T-cell (primary cell): ENCODE data around the gene ZDHHC7. TPM values are rescaled to one million over a fixed set of nuclear protein-coding genes. Genes with fewer than 3 reads are reported as not detected.

Experiments used
- ATAC-seq, 4 experiments: fragments of 200-7000 bp in 3 of 4; fragments of 150-1000 bp in 1 of 4; cut with Tn5 transposase; replicated peaks in 1 of 4; 1 replicate in 3 of 4; 2 replicates in 1 of 4; pipeline ENCODE4 v1.10.0; 2021; ENCODE audit warnings: moderate library complexity in 3 of 4, mild to moderate bottlenecking in 2 of 4, moderate number of reproducible peaks in 1 of 4
- CTCF ChIA-PET, 2 donors: fragments of 300-600 bp; sonication (Branson Sonifier 250); formaldehyde crosslinking; loops; one replicate each; lab custom pipeline; 2022; ENCODE audit warnings: antibody characterized with exemption in 2 of 2; lab: Charles Lee
- POLR2A ChIA-PET, 2 donors: fragments of 300-600 bp; sonication (Branson Sonifier 250); formaldehyde crosslinking; loops; one replicate each; lab custom pipeline; 2022; ENCODE audit warnings: antibody characterized with exemption in 2 of 2; lab: Charles Lee
- DNase-seq, 35 experiments: peaks; one replicate each; pipeline versions ENCODE4 v3.0.0 to v3.0.0-alpha.2; 2013 to 2023
- H3K27ac ChIP-seq: one replicate; pipeline ENCODE4 v1.5.1; 2013; ENCODE audit warnings: low read length
- H3K27me3 ChIP-seq, 2 experiments: replicated peaks in 1 of 2; 1 replicate in 1 of 2; 2 replicates in 1 of 2; pipeline versions ENCODE4 v1.6.1 to v1.7.0; 2013; ENCODE audit warnings: low read length in 1 of 2, mixed read lengths in 1 of 2; ENCODE audit not compliant: control insufficient read depth in 2 of 2, insufficient read depth in 2 of 2; ENCODE audit errors: extremely low read depth in 1 of 2
- H3K36me3 ChIP-seq, 2 donors: 1 replicate in 1 of 2; 2 replicates in 1 of 2; pipeline versions ENCODE4 v1.6.1 to v1.7.0; 2013; ENCODE audit warnings: low read length in 1 of 2; ENCODE audit not compliant: control insufficient read depth in 2 of 2, insufficient read depth in 1 of 2; ENCODE audit errors: extremely low read depth in 1 of 2
- H3K4me1 ChIP-seq, 2 experiments: 1 replicate in 1 of 2; 2 replicates in 1 of 2; pipeline versions ENCODE4 v1.6.1 to v1.7.0; 2013; ENCODE audit warnings: low read length in 2 of 2, mixed read lengths in 1 of 2; ENCODE audit not compliant: insufficient read depth in 2 of 2, control insufficient read depth in 1 of 2; ENCODE audit errors: extremely low read depth in 1 of 2
- H3K4me3 ChIP-seq, 2 donors: 1 replicate in 1 of 2; 2 replicates in 1 of 2; pipeline versions ENCODE4 v1.5.1 to v1.7.0; 2013; ENCODE audit warnings: mild to moderate bottlenecking in 2 of 2, low read length in 1 of 2, moderate library complexity in 1 of 2; ENCODE audit not compliant: control insufficient read depth in 1 of 2; ENCODE audit errors: extremely low read depth in 1 of 2
- H3K9me3 ChIP-seq: 2 replicates; pipeline ENCODE4 v1.7.0; 2013
- H3K27ac Mint-ChIP-seq, 2 donors: one replicate each; pipeline ENCODE4 v1.8.0; 2020 to 2021; ENCODE audit warnings: mild to moderate bottlenecking in 2 of 2, mixed read lengths in 2 of 2
- H3K27me3 Mint-ChIP-seq, 2 donors: one replicate each; pipeline ENCODE4 v1.8.0; 2021 to 2022; ENCODE audit warnings: mixed read lengths in 2 of 2
- H3K36me3 Mint-ChIP-seq: one replicate; pipeline ENCODE4 v1.8.0; 2021; ENCODE audit warnings: mixed read lengths
- H3K4me1 Mint-ChIP-seq, 3 donors: one replicate each; pipeline ENCODE4 v1.8.0; 2020 to 2022; ENCODE audit warnings: mixed read lengths in 3 of 3, mild to moderate bottlenecking in 1 of 3
- H3K4me3 Mint-ChIP-seq, 3 donors: one replicate each; pipeline ENCODE4 v1.8.0; 2020 to 2022; ENCODE audit warnings: mild to moderate bottlenecking in 3 of 3, mixed read lengths in 3 of 3, moderate library complexity in 3 of 3
- H3K9me3 Mint-ChIP-seq, 3 donors: one replicate each; pipeline ENCODE4 v1.8.0; 2020 to 2022; ENCODE audit warnings: mixed read lengths in 3 of 3
- WGBS: methylation state at CpG from one replicate; pipeline ENCODE4 v1.1.5; 2013; ENCODE audit warnings: missing lambda C conversion rate; ENCODE audit not compliant: insufficient coverage; 5-methylcytosine and 5-hydroxymethylcytosine counted together
- total RNA-seq, 35 experiments: library from RNA in 6 of 35; stranded (reverse) in 6 of 35; fragments of 120-200 nt in 1 of 35; gene quantifications; one replicate each; pipeline versions ENCODE4 v1.2.1 to v1.2.4 and lab custom pipeline; 2013 to 2026

The ZDHHC7 gene
- total RNA-seq, 5 donors from 2014 or later (not counting 1 experiment from before 2014, with no cell fraction given): 33.5 to 43.9 (median 38.7) TPM

DNA sequence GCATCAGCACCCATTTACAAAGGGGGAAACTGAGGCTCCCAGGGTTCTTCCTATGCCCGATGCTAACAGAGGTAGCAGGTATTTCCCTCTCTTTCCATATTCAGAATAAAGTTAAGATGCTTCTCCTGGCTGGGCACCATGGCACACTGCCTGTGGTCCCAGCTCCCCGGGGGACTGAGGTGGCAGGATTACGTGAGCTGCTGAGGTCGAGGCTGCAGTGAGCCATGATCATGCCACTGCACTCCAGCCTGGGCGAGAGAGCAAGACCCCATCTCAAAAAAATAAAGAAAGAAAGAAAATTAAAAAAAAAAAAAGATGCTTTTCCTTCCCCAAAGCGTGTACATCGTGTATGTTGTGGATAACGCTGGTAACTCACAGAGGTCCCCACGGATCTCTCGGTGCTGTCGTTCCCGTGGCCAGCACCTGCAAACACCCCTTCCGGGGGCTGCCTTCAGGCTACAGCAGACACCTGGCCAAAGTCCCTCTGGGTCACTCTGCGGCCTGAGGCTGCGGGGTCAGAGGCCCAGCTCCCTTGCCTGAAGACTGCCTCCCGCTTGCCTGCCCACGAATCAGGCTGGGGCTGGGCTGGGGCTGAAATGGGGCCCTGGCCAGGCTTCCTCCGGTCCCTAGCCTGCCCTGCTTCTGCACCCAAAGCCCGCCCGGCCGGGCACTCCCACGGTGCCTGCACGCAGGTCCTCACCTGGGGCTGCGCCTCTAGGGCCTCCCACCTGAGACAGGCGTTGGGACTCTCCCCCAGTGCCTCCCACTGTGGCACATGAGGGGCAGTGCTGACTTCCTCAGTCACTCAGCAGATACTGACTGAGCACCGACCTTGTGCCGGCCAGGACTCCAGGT, 63.1 kb downstream of the ZDHHC7 start:
- H3K27me3 Mint-ChIP-seq: peaks cover 3 to 6% of the 10 kb centered on the region in 2 donors
- H3K36me3 Mint-ChIP-seq: no peaks in the 10 kb centered on the region
- Histone ChIP-seq H3K4me3 (no peak overlapping the region), H3K27me3 (peaks cover 0 to 21% of the 10 kb centered on the region in 2 experiments), H3K27ac (no peak overlapping the region), H3K4me1 (peaks cover 0 to 19% of the 10 kb centered on the region in 2 experiments), H3K36me3 (no peaks in the 10 kb centered on the region), H3K9me3 (no peaks in the 10 kb centered on the region)
- DNase-seq (peak in 1 of 35 experiments; percentile 9), ATAC-seq (peak in 3 of 4 experiments; percentile 28 to 40 (median 36))
- 66% methylated on average over 17 of the region's 27 CpGs for WGBS
- H3K27ac Mint-ChIP-seq: no peak overlapping the region
- H3K4me3 Mint-ChIP-seq: no peak overlapping the region
- ChIA-PET CTCF (no interaction called here), POLR2A (no interaction called here)
- H3K9me3 Mint-ChIP-seq: no peaks in the 10 kb centered on the region
- H3K4me1 Mint-ChIP-seq: peaks cover 0 to 15% (median 7%) of the 10 kb centered on the region in 3 donors

DNA sequence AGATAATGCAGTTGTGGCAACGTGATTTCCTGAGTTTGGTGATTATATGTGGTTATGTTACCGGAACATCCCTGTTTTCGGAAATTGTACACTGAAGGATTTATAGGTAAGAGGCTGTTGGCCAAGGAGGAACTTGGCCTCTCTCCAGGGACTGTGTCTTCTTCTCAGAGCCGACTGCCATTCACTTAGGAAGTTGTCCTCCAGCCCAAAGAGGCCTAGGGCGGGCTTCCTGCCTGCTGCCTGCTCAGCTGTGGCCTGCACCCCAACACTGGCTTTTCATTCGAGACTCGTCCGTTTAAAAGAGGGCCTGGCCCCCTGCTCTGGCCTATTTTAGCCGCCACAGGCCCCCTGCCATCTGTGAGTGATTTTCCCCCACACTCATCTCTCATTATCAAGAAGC, 64.3 kb downstream of the ZDHHC7 start:
- no peaks in the 10 kb centered on the region for H3K9me3 ChIP-seq
- no peak overlapping the region for H3K27ac Mint-ChIP-seq
- 46% methylated on average over 9 of the region's 9 CpGs for WGBS
- no peaks in the 10 kb centered on the region for H3K36me3 ChIP-seq
- no peak overlapping the region for H3K27ac ChIP-seq
- H3K9me3 Mint-ChIP-seq: no peaks in the 10 kb centered on the region
- H3K36me3 Mint-ChIP-seq: no peaks in the 10 kb centered on the region
- peaks cover 6 to 7% of the 10 kb centered on the region in 2 donors for H3K27me3 Mint-ChIP-seq
- H3K27me3 ChIP-seq: peaks cover 0 to 21% of the 10 kb centered on the region in 2 experiments
- H3K4me1 Mint-ChIP-seq: peaks cover 0 to 11% (median 4%) of the 10 kb centered on the region in 3 donors
- peaks cover 0 to 15% of the 10 kb centered on the region in 2 experiments for H3K4me1 ChIP-seq
- DNase-seq (no peak), ATAC-seq (no peak)
- H3K4me3 Mint-ChIP-seq: no peak overlapping the region
- CTCF ChIA-PET: no interaction called here
- H3K4me3 ChIP-seq: no peak overlapping the region
- POLR2A ChIA-PET: no interaction called here

DNA sequence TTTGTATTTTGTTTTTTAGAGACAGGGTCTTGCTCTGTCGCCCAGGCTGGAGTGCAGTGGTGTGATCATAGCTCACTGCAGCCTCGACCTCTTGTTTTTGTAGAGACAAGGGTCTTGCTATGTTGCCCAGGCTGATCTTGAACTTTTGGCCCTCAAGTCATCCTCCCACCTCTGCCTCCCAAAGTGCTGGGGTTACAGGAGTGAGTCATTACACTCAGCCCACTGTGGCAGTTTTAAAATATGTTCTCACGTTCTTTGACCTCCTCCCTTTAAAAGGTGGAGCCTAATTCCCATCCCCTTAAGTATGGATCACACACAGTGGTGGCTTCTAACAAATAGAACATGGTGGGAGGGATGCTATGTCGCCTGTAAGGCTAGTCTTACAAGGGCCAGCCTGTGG, 67.7 kb downstream of the ZDHHC7 start:
- no peaks in the 10 kb centered on the region for H3K9me3 ChIP-seq
- Mint-ChIP-seq H3K36me3 (no peaks in the 10 kb centered on the region), H3K27me3 (peaks cover 6 to 14% of the 10 kb centered on the region in 2 donors), H3K4me3 (no peak overlapping the region), H3K4me1 (peaks cover 0 to 6% (median 0%) of the 10 kb centered on the region in 3 donors), H3K27ac (no peak overlapping the region), H3K9me3 (no peaks in the 10 kb centered on the region)
- H3K4me3 ChIP-seq: no peak overlapping the region
- no peak overlapping the region for H3K27ac ChIP-seq
- no peak for ATAC-seq
- ChIA-PET POLR2A (no interaction called here), CTCF (no interaction called here)
- 80% methylated on average over 2 of the region's 4 CpGs for WGBS
- H3K4me1 ChIP-seq: peaks cover 0 to 4% of the 10 kb centered on the region in 2 experiments
- no peaks in the 10 kb centered on the region for H3K36me3 ChIP-seq
- peaks cover 0 to 28% of the 10 kb centered on the region in 2 experiments for H3K27me3 ChIP-seq
- DNase-seq: no peak

DNA sequence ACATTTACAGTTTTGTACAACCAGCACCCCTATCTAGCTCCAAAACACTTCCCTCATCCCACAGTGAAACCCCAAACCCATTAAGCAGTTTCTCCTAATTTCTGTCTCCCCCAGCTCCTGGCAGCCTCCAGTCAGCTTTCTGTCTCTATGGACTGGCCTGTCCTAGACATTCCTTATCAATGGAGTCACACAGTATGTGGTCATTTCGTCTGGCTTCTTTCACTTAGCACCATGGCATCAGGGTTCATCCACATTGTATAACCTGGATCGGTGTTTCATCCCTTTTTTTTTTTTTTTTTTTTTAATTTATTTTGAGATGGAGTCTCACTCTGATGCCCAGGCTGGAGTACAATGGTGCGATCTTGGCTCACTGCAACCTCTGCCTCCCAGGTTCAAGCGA, 68.5 kb downstream of the ZDHHC7 start:
- no peaks in the 10 kb centered on the region for H3K36me3 Mint-ChIP-seq
- Histone ChIP-seq H3K4me1 (no peaks in the 10 kb centered on the region), H3K4me3 (no peak overlapping the region), H3K27me3 (peaks cover 0 to 25% of the 10 kb centered on the region in 2 experiments), H3K27ac (no peak overlapping the region), H3K36me3 (no peaks in the 10 kb centered on the region), H3K9me3 (no peaks in the 10 kb centered on the region)
- no CpG with 5 or more reads among the region's 4 CpGs for WGBS
- no peaks in the 10 kb centered on the region for H3K9me3 Mint-ChIP-seq
- peaks cover 6 to 12% of the 10 kb centered on the region in 2 donors for H3K27me3 Mint-ChIP-seq
- ATAC-seq (no peak), DNase-seq (no peak)
- no peak overlapping the region for H3K27ac Mint-ChIP-seq
- POLR2A ChIA-PET: no interaction called here
- peaks cover 0 to 6% (median 0%) of the 10 kb centered on the region in 3 donors for H3K4me1 Mint-ChIP-seq
- CTCF ChIA-PET: no interaction called here
- H3K4me3 Mint-ChIP-seq: no peak overlapping the region

DNA sequence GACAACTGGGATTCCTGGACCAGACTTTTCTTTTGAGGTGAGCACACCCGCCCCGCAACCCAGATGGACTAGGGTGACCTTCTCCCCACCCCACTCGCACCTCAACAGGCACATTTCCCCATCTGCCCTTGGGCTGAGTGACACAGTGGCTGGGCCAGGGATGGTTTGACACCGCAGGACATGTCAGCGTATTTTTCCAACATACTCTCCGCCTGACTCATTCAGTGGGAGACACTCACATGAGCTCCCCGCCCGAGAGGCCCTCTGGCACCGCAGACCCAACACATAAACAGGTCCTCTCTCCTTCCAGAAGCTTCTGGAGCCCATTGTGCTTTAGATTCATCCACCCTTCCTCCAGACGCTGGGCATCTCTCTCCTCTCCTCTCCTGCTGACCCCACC, 69.4 kb downstream of the ZDHHC7 start:
- no peaks in the 10 kb centered on the region for H3K36me3 Mint-ChIP-seq
- ATAC-seq (no peak), DNase-seq (no peak)
- H3K4me3 Mint-ChIP-seq: no peak overlapping the region
- peaks cover 0 to 4% (median 0%) of the 10 kb centered on the region in 3 donors for H3K4me1 Mint-ChIP-seq
- Histone ChIP-seq H3K4me1 (no peaks in the 10 kb centered on the region), H3K27me3 (peaks cover 0 to 22% of the 10 kb centered on the region in 2 experiments), H3K9me3 (no peaks in the 10 kb centered on the region), H3K36me3 (no peaks in the 10 kb centered on the region), H3K4me3 (no peak overlapping the region), H3K27ac (no peak overlapping the region)
- WGBS: 87% methylated on average over 9 of the region's 10 CpGs
- H3K27me3 Mint-ChIP-seq: peaks cover 6 to 12% of the 10 kb centered on the region in 2 donors
- H3K27ac Mint-ChIP-seq: no peak overlapping the region
- ChIA-PET POLR2A (no interaction called here), CTCF (no interaction called here)
- no peaks in the 10 kb centered on the region for H3K9me3 Mint-ChIP-seq

DNA sequence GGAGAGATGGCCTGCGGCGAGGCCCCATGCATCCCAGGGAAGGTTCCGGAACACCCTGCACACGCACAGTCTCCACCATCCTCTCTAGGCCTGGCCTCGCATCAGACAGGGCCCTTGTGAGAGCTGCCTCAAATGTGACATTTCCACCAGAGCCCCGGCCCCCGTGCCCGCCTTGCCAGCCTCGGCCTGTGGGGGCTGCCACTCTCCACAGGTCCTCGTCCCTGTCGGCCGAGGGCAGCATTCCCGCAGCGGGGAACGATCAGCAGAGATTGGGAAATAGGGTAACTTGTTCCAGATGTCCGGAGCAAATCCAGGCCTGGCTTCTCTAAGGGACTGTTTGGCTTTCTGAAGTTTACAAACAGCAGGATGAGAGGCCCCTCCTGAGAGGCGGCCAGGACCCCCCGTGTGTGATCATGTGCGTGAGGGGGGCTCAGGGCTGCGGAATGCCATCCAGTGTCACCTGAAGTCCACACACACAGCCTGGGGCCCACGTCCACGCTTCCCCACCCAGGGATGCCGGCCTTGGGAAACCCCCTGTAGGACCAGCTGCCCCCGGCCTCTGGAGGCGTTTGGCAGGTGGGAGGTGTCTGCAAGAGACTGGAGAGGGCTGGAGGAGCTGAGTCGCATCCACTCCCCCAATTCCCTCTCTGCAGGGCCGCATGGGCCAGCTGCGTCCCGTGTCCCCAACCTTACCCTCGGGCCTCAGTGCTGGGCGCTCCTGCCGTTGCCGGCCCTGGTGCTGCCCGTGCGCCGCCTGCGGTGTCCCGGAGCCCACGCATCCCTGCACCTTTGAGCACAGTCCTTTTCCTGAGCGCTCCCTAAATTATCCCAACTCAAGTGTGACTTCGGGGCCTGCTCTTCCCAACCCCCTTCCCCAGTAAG, 70.4 kb downstream of the ZDHHC7 start:
- Histone ChIP-seq H3K4me1 (no peaks in the 10 kb centered on the region), H3K27me3 (peaks cover 0 to 22% of the 10 kb centered on the region in 2 experiments), H3K9me3 (no peaks in the 10 kb centered on the region), H3K36me3 (no peaks in the 10 kb centered on the region), H3K4me3 (no peak overlapping the region), H3K27ac (no peak overlapping the region)
- H3K4me3 Mint-ChIP-seq: no peak overlapping the region
- H3K27ac Mint-ChIP-seq: no peak overlapping the region
- ChIA-PET CTCF (no interaction called here), POLR2A (no interaction called here)
- WGBS: 87% methylated on average over 30 of the region's 41 CpGs
- no peak for DNase-seq
- no peaks in the 10 kb centered on the region for H3K4me1 Mint-ChIP-seq
- ATAC-seq: no peak
- peaks cover 6 to 12% of the 10 kb centered on the region in 2 donors for H3K27me3 Mint-ChIP-seq
- no peaks in the 10 kb centered on the region for H3K36me3 Mint-ChIP-seq
- no peaks in the 10 kb centered on the region for H3K9me3 Mint-ChIP-seq
